ENCODE data around the gene ANKRD66. TPM values are rescaled to one million over a fixed set of nuclear protein-coding genes. Genes with fewer than 3 reads are reported as not detected.

ANKRD66 gene
- total RNA-seq, 1 experiment from 2014 or later = not detected

DNA sequence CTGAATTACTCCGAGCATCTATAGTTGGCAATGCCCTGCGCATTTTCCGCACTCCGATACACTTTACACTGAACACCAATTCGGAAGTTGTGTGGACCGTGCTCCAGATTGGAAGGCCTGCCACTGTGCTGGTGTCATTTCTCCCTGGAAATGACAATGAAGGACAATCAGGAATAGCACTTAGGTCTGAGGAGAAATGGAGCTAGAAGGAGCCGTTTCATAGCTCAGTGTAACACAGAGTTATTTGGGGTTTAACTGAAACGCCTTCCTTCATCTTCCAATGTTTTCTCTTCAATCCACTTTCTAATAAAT, 11.1 kb upstream of the ANKRD66 start:
- Histone ChIP-seq H4K20me1 (ENCODE audit: control insufficient read depth, insufficient read depth, insufficient read length) (peaks cover 2% of the 10 kb centered on the region), H4K8ac (replicated peaks; ENCODE audit: insufficient read length, low read depth, low read length) (no peak overlapping the region), H3K56ac (ENCODE audit: insufficient read length, low read depth, low read length) (no peak overlapping the region), H3K4me2 (ENCODE audit: insufficient read depth, insufficient read length, low read length) (peak overlapping the region; percentile 71), H3K79me1 (ENCODE audit: insufficient read depth, low read depth, low read length, poor library complexity, severe bottlenecking) (no peaks in the 10 kb centered on the region), H2BK120ac (ENCODE audit: low read depth, low read length, poor library complexity, severe bottlenecking) (no peak overlapping the region), H2BK5ac (ENCODE audit: insufficient read length, low read length) (no peak overlapping the region), H3K9me3 (ENCODE audit: control insufficient read depth, low read depth, low read length) (no peaks in the 10 kb centered on the region), H3K14ac (ENCODE audit: insufficient read depth, low read length) (no peak overlapping the region), H3K23me2 (ENCODE audit: insufficient read length, low read depth, low read length, poor library complexity, severe bottlenecking) (peaks cover 11% of the 10 kb centered on the region), H2BK15ac (ENCODE audit: low read depth, low read length) (no peak overlapping the region), H3K9ac (ENCODE audit: extremely low read depth, insufficient read length, low read length) (no peak overlapping the region), H4K5ac (ENCODE audit: insufficient read length, low read depth, low read length) (no peak overlapping the region), H3K18ac (ENCODE audit: insufficient read length, low read depth, low read length) (no peak overlapping the region), H2BK12ac (ENCODE audit: insufficient read length, low read depth, low read length) (no peak overlapping the region), H3K79me2 (ENCODE audit: insufficient read depth, low read length) (no peaks in the 10 kb centered on the region), H3K4me1 (ENCODE audit: insufficient read depth, low read length) (peaks cover 3% of the 10 kb centered on the region), H3K27ac (ENCODE audit: insufficient read length, low read depth, low read length) (no peak overlapping the region), H3T11ph (ENCODE audit: low read length) (no peak overlapping the region), H2AFZ (ENCODE audit: low read length) (no peak overlapping the region), H3K23ac (ENCODE audit: insufficient read length, low read depth, low read length) (no peak overlapping the region), H4K91ac (ENCODE audit: insufficient read length, low read depth, low read length) (no peak overlapping the region), H2BK20ac (ENCODE audit: low read depth, low read length, poor library complexity, severe bottlenecking) (no peak overlapping the region), H2AK5ac (ENCODE audit: insufficient read length, low read length) (no peak overlapping the region), H3K27me3 (ENCODE audit: insufficient read depth, low read length) (peaks cover 6% of the 10 kb centered on the region; the same call in 1 of the 2 replicates), H3K4ac (ENCODE audit: low read depth, low read length) (no peak overlapping the region)
- Mint-ChIP-seq H3K4me1 (peaks cover 30 to 37% of the 10 kb centered on the region in 2 experiments), H3K27me3 (ENCODE audit: low read depth) (peaks cover 39% of the 10 kb centered on the region), H3K36me3 (ENCODE audit: insufficient read depth in 1 of 3, low read depth in 3 of 3) (no peaks in the 10 kb centered on the region), H3K27ac (no peak overlapping the region), H3K4me3 (peak overlapping the region; percentile 72 to 94), H3K9me3 (peaks cover 0 to 3% of the 10 kb centered on the region in 2 experiments; a peak in 2 of 5 replicates)
- TF ChIP-seq, protein P1, sequence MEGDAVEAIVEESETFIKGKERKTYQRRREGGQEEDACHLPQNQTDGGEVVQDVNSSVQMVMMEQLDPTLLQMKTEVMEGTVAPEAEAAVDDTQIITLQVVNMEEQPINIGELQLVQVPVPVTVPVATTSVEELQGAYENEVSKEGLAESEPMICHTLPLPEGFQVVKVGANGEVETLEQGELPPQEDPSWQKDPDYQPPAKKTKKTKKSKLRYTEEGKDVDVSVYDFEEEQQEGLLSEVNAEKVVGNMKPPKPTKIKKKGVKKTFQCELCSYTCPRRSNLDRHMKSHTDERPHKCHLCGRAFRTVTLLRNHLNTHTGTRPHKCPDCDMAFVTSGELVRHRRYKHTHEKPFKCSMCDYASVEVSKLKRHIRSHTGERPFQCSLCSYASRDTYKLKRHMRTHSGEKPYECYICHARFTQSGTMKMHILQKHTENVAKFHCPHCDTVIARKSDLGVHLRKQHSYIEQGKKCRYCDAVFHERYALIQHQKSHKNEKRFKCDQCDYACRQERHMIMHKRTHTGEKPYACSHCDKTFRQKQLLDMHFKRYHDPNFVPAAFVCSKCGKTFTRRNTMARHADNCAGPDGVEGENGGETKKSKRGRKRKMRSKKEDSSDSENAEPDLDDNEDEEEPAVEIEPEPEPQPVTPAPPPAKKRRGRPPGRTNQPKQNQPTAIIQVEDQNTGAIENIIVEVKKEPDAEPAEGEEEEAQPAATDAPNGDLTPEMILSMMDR (conservative IDR thresholded peaks at IDR 0.05) = no peak
- no CpG with 5 or more reads among the region's 8 CpGs for WGBS (ENCODE audit: extremely low coverage, insufficient read length, low lambda C conversion rate)
- DNase-seq = no peak
